B cell (primary cell): ENCODE measurements around the gene CD72. TPM values are rescaled to one million over a fixed set of nuclear protein-coding genes. Genes with fewer than 3 reads are reported as not detected.

Experiments used
- ATAC-seq: fragments of 200-7000 bp; cut with Tn5 transposase; one replicate; pipeline ENCODE4 v1.10.0; 2021; ENCODE audit warnings: low read depth, mild to moderate bottlenecking, moderate number of reproducible peaks, moderate library complexity
- CTCF ChIA-PET: fragments of 350-600 bp; sonication (Branson Sonifier 250); formaldehyde crosslinking; loops from one replicate; lab custom pipeline; 2021; ENCODE audit warnings: antibody characterized with exemption, inconsistent platforms; lab: Charles Lee
- POLR2A ChIA-PET: fragments of 350-600 bp; sonication (Branson Sonifier 250); formaldehyde crosslinking; loops from one replicate; lab custom pipeline; 2021; ENCODE audit warnings: antibody characterized with exemption; lab: Charles Lee
- DNase-seq: peaks from one replicate; pipeline ENCODE4 v3.0.0; 2013
- H2AFZ ChIP-seq: 2 replicates; pipeline ENCODE4 v1.6.1; 2012; ENCODE audit warnings: mild to moderate bottlenecking, low read depth, low read length; ENCODE audit not compliant: insufficient read depth, poor library complexity, severe bottlenecking
- H3K27ac ChIP-seq, 2 donors: 1 replicate in 1 of 2; 2 replicates in 1 of 2; pipeline ENCODE4 v1.5.1; 2012 to 2013; ENCODE audit warnings: low read length in 2 of 2, mild to moderate bottlenecking in 2 of 2, moderate library complexity in 1 of 2
- H3K27me3 ChIP-seq, 4 experiments: fragments of 200-600 bp in 1 of 4; sonication (generic) in 1 of 4; replicated peaks in 1 of 4; 1 replicate in 2 of 4; 2 replicates in 2 of 4; pipeline versions ENCODE4 v1.6.1 to v1.7.0; 2013 to 2016; ENCODE audit warnings: low read length in 3 of 4, mild to moderate bottlenecking in 2 of 4, mixed read lengths in 1 of 4, moderate library complexity in 1 of 4; ENCODE audit not compliant: insufficient read depth in 4 of 4, control insufficient read depth in 3 of 4; ENCODE audit errors: control extremely low read depth in 1 of 4
- H3K36me3 ChIP-seq, 2 experiments: replicated peaks in 1 of 2; 1 replicate in 1 of 2; 2 replicates in 1 of 2; pipeline versions ENCODE4 v1.6.1 to v1.7.1; 2013; ENCODE audit warnings: low read length in 1 of 2; ENCODE audit not compliant: insufficient read depth in 2 of 2, control insufficient read depth in 1 of 2; ENCODE audit errors: control extremely low read depth in 1 of 2, extremely low read depth in 1 of 2
- H3K4me1 ChIP-seq, 2 donors: fragments of 200-600 bp in 1 of 2; sonication (generic) in 1 of 2; 1 replicate in 1 of 2; 2 replicates in 1 of 2; pipeline versions ENCODE4 v1.5.1 to v1.6.1; 2013 to 2017; ENCODE audit warnings: low read length in 2 of 2; ENCODE audit not compliant: control insufficient read depth in 2 of 2, insufficient read depth in 2 of 2
- H3K4me2 ChIP-seq: replicated peaks from 2 replicates; pipeline ENCODE3; 2012; ENCODE audit warnings: mild to moderate bottlenecking, low read depth, low read length; ENCODE audit not compliant: poor library complexity, severe bottlenecking
- H3K4me3 ChIP-seq, 5 experiments: fragments of 200-600 bp in 1 of 5; sonication (generic) in 1 of 5; 1 replicate in 3 of 5; 2 replicates in 2 of 5; pipeline versions ENCODE4 v1.5.1 to v1.7.0; 2011 to 2016; ENCODE audit warnings: low read length in 4 of 5, mild to moderate bottlenecking in 4 of 5, low read depth in 2 of 5, control low read depth in 1 of 5, moderate library complexity in 1 of 5; ENCODE audit not compliant: insufficient read depth in 1 of 5; ENCODE audit errors: control extremely low read depth in 1 of 5, extremely low read depth in 1 of 5
- H3K79me2 ChIP-seq: fragments of 200-600 bp; sonication (generic); one replicate; pipeline ENCODE4 v1.6.0; 2016; ENCODE audit warnings: low read length; ENCODE audit not compliant: control insufficient read depth, insufficient read depth
- H3K9ac ChIP-seq: fragments of 200-600 bp; sonication (generic); 2 replicates; pipeline ENCODE4 v1.6.1; 2017; ENCODE audit warnings: mild to moderate bottlenecking, low read length, moderate library complexity
- H3K9me3 ChIP-seq, 3 donors: one replicate each; pipeline versions ENCODE4 v1.6.1 to v1.7.1; 2013; ENCODE audit warnings: low read length in 2 of 3; ENCODE audit not compliant: control insufficient read depth in 2 of 3, insufficient read depth in 1 of 3; ENCODE audit errors: control extremely low read depth in 1 of 3
- H4K20me1 ChIP-seq: 2 replicates; pipeline ENCODE4 v1.6.0; 2012; ENCODE audit warnings: mild to moderate bottlenecking, low read length; ENCODE audit not compliant: insufficient read depth, control insufficient read depth, poor library complexity, severe bottlenecking
- H3K27ac Mint-ChIP-seq: one replicate; pipeline ENCODE4 v1.8.0; 2021; ENCODE audit warnings: mixed read lengths
- H3K27me3 Mint-ChIP-seq: one replicate; pipeline ENCODE4 v1.8.0; 2021; ENCODE audit warnings: mixed read lengths
- H3K4me1 Mint-ChIP-seq: one replicate; pipeline ENCODE4 v1.8.0; 2021; ENCODE audit warnings: mixed read lengths
- H3K4me3 Mint-ChIP-seq: one replicate; pipeline ENCODE4 v1.8.0; 2021; ENCODE audit warnings: mixed read lengths
- H3K9me3 Mint-ChIP-seq: one replicate; pipeline ENCODE4 v1.8.0; 2022; ENCODE audit warnings: mixed read lengths; ENCODE audit not compliant: insufficient read depth
- EZH2 ChIP-seq: IDR thresholded peaks from 2 replicates; pipeline ENCODE4 v1.6.1; 2012; ENCODE audit warnings: borderline replicate concordance, low read depth, mild to moderate bottlenecking, moderate library complexity, low read length; ENCODE audit not compliant: insufficient read depth, poor library complexity, severe bottlenecking
- WGBS: methylation state at CpG from one replicate; pipeline ENCODE4 v1.1.5; 2013; ENCODE audit warnings: missing lambda C conversion rate; ENCODE audit not compliant: insufficient coverage; 5-methylcytosine and 5-hydroxymethylcytosine counted together
- intact Hi-C: fragments of 100-400 bp; cut with micrococcal nuclease; formaldehyde crosslinking; loops from one replicate; pipeline ENCODE4 v1.10.0; 2022
- polyA plus RNA-seq: library from polyadenylated mRNA; depleted of rRNA; stranded (reverse); fragments of >200 nt; gene quantifications from 2 replicates; pipeline ENCODE4 v1.2.3, GENCODE V29; 2012
- total RNA-seq, 2 donors: library from RNA; stranded (reverse); fragments of 120-200 nt in 1 of 2; gene quantifications; 1 replicate in 1 of 2; 2 replicates in 1 of 2; pipeline versions ENCODE4 v1.2.3 to v1.2.4, GENCODE V29; 2013 to 2022
- TF ChIP-seq, protein P1 (sequence below): fragments of 200-600 bp; IDR thresholded peaks from one replicate; pipeline ENCODE4 v1.8.0; 2022; ENCODE audit warnings: antibody characterized with exemption, mild to moderate bottlenecking

Gene CD72
- total and polyA plus RNA-seq, 2 donors (not counting 1 experiment from before 2014, with no cell fraction given) = 94.6 to 436 TPM

- POLR2A ChIA-PET = interaction anchor here (0.7 to 3.6 kb wide), 6 partner anchors 15 to 492 kb away, joined by 3 to 30 read pairs (median 13); partner anchors contain the start of genes CCDC107, CD72, CREB3 and RMRP
- Histone ChIP-seq H3K4me1 (peaks cover 31 to 46% of the 10 kb centered on the region in 2 donors), H3K27me3 (no peaks in the 10 kb centered on the region), H4K20me1 (peaks cover 24% of the 10 kb centered on the region), H3K4me2 (peak overlapping the region; percentile 96), H3K79me2 (peaks cover 15% of the 10 kb centered on the region), H3K4me3 (peak overlapping the region; percentile 25 to 65 (median 45)), H3K27ac (peak overlapping the region; percentile 47 to 80), H3K9ac (peak overlapping the region; percentile 51), H2AFZ (peak overlapping the region; percentile 82), H3K9me3 (peaks cover 0 to 4% (median 0%) of the 10 kb centered on the region in 3 donors), H3K36me3 (peaks cover 8 to 16% of the 10 kb centered on the region in 2 experiments)
- intact Hi-C loops = loop anchor here (1.0 kb wide), 1 partner anchor 223 kb away; no protein-coding TSS in a partner anchor
- ATAC-seq = no peak
- DNase-seq = no peak
- Mint-ChIP-seq H3K9me3 (no peaks in the 10 kb centered on the region), H3K27me3 (no peaks in the 10 kb centered on the region), H3K27ac (peak overlapping the region; percentile 99), H3K4me1 (peaks cover 37% of the 10 kb centered on the region), H3K4me3 (peak overlapping the region; percentile 97)
- TF ChIP-seq, protein P1, sequence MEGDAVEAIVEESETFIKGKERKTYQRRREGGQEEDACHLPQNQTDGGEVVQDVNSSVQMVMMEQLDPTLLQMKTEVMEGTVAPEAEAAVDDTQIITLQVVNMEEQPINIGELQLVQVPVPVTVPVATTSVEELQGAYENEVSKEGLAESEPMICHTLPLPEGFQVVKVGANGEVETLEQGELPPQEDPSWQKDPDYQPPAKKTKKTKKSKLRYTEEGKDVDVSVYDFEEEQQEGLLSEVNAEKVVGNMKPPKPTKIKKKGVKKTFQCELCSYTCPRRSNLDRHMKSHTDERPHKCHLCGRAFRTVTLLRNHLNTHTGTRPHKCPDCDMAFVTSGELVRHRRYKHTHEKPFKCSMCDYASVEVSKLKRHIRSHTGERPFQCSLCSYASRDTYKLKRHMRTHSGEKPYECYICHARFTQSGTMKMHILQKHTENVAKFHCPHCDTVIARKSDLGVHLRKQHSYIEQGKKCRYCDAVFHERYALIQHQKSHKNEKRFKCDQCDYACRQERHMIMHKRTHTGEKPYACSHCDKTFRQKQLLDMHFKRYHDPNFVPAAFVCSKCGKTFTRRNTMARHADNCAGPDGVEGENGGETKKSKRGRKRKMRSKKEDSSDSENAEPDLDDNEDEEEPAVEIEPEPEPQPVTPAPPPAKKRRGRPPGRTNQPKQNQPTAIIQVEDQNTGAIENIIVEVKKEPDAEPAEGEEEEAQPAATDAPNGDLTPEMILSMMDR = no peak
- TF ChIP-seq EZH2 = no peak
- 13% methylated on average over 15 of the region's 18 CpGs for WGBS
- CTCF ChIA-PET = interaction anchor here (0.6 to 3.5 kb wide), 28 partner anchors 10 to 498 kb away, joined by 3 to 49 read pairs (median 5); partner anchors contain the start of genes CCDC107, CD72, CREB3 and GBA2
These were observed 14.7 kb downstream of the CD72 start for GRCh38 chr9:35603506-35603985.
